Inflammatory macrophage treated with lipopolysaccharide for 4 hours (primary cell): Measurements from ENCODE around the gene APOL5.
A peak's percentile ranks its signal among the peaks of the same experiment; 100 is the strongest.

Source experiments
- DNase-seq: peaks from one replicate; pipeline ENCODE4 v3.0.0-alpha.2; 2020

Gene APOL5

DNA sequence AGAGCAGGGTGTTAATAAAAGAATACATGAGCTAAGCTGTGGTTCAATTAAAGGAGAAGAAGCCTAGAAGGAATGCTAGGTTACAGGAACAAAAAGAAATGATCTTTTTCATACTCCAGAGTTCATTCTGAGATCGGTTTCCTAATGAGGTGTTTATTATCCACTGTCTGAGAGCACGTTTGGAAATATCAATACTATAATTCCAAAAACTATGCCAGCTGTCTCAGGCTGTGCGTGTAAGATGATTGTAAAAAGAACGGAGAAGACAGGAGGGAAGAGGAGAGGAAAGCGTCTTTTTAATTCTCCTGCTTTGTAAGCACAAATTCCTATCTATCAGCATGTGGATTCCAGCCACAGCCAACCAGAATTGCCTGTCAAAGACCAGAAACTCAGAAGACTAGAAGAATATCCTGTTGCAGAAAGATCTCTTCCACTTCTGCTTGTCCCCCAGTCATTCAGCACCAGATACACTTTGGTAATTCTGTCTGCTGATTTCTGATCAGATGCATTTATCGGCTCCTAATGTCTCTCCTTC lies 25.7 kb downstream of the APOL5 start:
- no peak for DNase-seq

DNA sequence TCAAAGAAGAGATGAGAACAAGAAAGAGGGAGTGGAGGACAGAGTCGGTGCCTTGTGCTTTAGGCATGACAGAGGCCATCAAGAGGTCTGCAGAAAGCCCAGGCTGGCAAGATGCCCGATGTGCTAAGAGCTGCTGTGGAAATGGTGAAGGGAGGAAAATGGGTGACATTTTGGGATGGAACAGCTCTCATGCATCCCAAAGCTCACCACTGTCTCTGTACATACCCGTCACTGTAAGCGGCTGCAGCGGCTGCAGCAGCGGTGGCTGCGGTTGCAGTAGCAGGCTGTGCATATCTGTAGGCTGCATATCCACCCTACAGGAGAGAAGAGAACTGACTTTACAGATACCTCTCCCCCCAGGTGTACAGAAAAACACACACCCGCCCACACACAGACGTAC lies 28.6 kb downstream of the APOL5 start:
- no peak for DNase-seq

DNA sequence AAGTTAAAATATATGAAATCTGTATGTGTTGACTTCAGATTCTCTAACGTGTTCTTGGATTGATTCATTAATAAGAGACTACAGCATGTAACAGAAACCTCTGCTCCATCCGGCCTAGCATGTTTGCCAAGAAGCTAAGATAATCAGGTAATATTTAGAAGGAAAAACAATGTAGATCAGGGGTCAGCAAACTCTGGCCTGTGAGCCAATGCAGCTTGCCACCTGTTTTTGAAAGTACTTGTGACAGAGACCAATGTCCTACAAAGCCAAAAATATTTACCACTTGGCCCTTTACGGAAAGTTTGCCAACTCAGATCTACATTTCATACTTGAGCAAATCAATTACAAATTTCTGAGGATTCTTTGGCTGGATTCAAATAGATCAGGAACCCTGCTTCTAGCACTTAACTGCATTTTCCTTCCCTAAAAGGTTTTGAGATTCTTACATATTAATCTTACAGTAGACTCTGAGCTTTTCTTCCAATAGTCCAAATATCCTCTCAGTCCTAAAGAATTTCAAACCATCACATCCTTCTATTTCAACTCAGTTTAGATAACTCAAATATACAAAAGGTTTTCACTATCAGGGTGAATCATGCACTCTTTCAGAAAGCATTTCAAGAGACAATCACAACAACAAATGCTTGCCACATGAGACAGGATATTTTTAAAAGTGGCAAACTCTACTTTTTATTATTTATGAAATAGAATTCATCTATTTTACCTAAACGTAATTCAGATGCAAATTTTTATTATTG lies 29.5 kb downstream of the APOL5 start:
- DNase-seq: no peak

DNA sequence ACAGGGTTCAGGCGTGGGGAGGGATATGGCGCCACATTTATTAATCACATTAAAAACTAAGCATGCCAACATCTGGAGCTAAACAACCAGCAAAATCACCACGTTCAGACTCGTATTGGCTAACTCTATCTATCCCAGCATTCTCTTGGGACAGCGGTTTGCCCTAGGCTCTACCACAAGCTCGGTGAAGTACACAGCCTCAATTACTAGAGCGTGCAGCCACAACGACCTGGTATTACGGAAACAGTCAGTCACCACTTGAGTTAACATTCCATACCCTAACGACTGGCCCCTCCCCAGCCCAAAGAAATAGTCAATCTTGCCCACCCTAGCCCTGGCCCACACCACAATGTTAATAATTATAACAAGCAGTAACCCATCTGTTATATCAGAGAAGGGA lies 32.1 kb downstream of the APOL5 start:
- no peak for DNase-seq

DNA sequence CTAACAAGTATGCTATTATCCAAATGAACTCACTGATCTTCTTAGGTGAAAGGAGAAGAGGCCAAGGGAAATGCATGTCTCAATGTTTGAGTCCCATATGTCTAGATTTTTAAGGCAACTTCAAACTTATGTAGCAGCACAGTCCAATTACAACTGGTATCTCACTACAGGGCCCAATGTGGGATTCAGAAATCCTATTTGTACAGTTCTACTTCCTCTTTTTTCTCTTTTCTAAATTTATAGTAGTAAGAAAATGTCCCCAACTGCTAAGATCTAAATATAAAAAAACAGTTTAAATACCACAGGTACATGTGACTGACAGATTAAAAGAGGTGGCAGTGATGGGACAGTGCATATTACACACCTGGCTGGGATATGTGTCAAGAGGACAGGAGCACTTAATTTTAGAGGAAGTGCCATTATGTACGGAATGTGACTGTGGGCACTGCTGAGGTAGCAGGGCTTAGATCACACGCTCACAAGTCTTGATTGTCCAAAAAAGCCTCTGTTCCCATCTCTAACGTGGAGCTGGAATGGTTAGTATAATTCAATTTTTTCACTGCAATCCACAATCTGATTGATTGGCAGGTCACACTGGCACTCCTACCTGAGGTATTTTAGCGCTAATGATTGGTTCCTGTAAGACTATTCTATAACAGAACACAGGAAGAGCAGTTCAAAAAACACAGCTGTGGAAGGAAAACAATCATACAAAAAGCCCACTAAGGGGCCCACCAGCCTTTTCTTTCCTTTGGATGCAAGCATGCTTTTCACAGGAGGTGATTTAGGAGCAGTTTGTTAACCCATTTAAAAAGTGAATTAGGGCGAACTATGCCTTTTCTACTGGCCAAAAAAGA lies 34.6 kb downstream of the APOL5 start:
- peak; percentile 10 for DNase-seq

DNA sequence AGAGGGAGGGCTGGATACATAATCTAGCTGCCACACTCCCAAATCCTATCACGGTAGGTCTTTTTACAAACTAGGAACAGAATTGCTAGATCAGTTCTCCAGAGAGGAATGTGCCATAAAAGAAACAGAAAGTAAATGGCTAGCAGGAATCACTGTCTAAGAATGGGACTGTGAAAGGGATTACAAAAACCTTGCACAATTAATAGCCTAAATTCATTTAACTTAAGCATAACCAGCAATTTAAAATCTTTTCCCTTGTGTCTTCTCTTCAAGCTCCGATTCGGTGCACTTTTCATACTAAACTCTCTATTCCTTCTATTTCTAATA lies 35.2 kb downstream of the APOL5 start:
- peak; percentile 9 for DNase-seq

DNA sequence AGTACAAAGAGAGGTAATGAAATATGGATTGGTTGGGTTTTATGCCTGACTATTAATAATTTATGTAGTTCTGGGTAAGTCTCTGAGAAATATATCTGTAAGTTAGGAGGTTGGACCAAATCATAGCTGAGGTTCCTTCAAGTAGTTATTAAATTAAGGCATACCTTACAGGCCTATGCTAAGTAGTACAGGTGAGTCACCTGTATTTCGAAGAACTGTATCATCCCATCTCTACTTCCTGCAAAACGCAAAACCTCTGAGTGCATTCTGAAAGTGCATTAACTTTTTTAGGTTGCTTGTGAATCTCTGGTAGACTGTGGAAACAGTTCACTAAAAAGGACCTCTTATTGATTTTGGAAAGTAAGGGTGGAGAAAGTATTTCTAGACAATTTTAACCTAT lies 37.1 kb downstream of the APOL5 start:
- no peak for DNase-seq

DNA sequence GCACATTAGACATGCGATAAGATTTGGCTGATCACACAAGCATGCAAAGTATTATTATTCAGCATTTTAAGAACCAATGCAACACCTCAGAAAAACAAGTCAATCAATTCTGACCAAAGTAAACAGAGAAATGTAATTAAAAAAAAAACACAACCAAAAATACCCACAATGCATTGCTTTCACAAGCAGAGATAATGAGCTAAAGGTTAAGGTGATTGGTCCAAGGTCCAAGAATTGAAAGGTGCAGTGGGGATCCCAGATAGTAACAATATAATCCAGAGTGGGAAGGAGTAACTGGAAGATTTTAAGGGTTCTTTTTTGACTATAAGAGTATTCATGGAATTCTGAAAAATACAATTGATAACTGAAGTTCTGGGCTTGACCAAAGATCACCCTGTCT lies 39.0 kb downstream of the APOL5 start:
- no peak for DNase-seq

DNA sequence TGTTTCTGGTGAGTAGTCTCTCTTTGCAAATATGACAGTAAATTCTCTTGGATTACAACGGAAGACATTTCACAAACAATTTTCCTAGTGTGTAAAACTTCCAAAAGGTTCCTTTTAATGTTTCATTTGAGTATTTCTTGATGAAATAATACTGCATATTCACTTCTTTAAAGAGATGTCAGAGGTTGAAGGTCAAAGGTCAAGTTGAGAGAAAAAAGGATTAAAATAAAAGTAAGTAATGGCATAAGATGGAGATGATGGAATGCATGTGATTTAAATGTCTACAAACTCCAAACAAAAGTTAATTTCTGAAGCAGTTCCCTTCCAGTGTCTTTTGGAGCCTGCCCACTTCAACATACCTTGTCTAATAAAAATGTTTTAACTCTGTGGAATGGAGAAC lies 40.7 kb downstream of the APOL5 start:
- no peak for DNase-seq

DNA sequence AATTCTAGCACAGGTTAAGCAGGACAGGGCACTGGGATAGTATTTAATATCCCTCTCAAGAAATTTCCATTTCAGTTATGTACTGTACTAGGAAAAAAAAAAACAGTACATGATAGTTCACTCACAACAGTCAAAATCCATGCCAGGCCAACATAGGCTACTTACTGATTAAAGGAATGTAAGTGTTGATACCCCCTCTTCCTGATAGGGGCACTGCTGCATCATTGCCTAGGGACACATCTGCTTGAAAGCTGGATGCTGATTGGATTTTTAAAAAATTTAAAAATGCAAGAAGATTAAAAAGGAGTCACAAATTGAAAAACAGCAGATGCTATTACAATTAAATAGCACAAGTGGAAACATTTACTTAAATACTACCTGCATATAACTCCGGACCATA lies 43.4 kb downstream of the APOL5 start:
- no peak for DNase-seq

DNA sequence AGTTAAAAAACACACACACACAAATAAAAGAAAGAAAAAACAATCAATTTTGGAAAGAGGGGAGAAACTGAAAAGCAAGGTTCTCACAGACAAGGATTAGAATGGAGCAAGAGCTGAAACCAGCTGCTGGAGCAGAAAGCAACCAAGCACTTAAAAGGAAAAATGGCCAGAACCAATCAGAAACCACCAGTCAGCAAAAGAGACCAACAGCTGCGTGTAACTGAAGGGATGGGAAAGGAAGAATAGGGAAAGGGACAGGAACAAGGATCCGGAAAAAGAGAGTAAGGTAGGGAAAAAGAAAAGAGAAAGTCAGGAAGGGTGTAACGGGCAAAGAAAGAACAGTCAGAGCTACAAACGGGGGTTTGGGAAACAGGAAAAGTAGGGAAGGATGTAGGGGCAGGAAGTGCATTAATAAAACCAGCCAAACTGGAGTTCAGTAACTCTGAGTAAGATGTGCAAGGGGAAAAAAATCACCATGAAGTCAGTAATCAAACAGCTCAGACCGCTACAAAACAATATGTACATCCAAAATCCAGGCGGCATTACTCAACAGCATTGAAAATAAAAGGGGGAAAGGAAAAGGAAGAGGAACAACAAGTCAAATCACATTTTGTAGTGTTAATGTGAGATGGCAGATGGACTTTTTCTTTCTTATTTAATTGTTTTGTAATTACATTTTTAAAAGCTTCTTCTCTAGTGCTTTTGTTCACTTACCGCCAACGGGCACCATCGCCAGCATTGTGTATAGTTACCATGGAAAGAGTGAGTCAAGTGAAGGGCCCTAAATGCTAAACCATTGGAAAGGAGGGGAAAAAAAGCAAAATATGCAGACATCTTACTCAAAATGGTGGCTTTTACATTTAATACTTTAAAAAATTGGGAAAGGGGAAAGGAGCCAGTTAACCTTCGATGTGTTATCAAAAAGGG lies 49.2 kb downstream of the APOL5 start:
- DNase-seq: no peak

DNA sequence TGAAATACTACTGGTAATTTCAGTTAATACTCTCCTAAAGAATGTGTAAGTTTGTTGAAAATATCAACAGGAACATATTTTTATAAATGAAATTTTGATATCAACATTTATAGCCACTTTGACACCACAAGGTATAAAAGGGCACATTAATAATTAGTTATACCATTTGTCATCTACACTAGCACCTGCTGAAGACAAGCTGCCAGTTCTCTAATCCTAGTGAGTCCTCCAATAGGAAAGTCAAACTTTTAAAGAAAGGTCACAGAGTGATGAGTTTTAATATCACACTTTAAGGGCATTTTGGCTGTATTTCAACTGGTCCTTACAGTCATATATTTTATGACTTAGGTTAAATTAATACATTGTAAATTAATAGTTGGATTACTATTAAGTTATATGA lies 52.3 kb downstream of the APOL5 start:
- DNase-seq: no peak

DNA sequence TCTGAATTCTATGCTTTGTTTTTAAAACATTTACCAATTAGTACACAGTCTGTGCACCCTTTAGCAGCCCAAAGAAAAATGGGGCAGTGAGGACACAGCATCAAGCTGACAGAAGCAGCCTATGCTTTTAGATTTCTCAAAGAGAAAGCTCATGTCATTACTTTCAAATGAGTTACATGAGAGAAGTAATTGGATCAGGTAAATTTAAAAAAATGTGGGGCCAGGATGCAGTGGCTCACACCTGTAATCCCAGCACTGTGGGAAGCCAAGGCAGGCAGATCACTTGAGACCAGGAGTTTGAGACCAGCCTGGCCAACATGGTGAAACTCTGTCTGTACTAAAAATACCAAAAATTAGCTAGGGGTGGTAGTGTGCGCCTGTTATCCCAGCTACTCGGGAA lies 57.7 kb downstream of the APOL5 start:
- no peak for DNase-seq

DNA sequence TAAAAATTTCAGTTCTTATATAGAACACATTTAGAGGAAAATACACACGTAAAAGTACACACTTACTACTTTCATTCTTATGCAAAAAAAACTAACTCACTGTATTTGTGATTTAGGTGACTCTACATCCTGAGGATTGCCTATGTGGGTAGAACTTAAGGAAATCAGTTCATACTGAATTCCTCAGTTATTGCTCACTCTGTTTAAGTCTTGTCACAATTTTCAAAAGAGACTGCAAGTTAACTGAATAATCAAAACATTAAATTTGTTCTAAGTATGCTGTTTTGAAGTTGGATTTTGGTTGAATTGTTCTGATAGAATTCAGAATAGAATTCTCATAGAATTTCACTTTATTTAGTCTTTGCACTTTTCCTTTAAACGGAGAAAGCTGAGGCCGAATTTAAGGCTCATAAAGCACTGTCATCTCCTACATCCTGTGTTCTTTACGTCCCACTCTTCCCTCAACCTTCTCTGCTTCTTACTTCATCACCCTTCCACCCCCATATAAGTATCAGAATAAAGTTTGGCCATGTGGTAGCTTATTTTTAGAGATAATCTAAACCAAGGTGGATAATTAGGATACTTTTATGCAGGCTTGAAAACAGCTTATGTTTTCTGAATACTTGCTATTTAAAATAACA lies 59.8 kb downstream of the APOL5 start:
- no peak for DNase-seq
